OCI-LY1 (cell line): ENCODE data around the gene KCNE1.

Source experiments
- H2AFZ ChIP-seq: fragments of 200-600 bp; sonication (generic), shearing (Covaris generic); 2 replicates; pipeline ENCODE4 v1.6.0; 2014; ENCODE audit warnings: antibody characterized with exemption, mild to moderate bottlenecking, low read length
- H3F3A ChIP-seq: fragments of 200-600 bp; sonication (generic), shearing (Covaris generic); 2 replicates; pipeline ENCODE4 v1.6.0; 2014; ENCODE audit warnings: mild to moderate bottlenecking, antibody characterized with exemption, low read length, moderate library complexity; ENCODE audit not compliant: insufficient read depth
- H3K27ac ChIP-seq: fragments of 200-600 bp; sonication (generic); 2 replicates; pipeline ENCODE4 v1.5.1; 2014; ENCODE audit warnings: low read length, mixed run types, mild to moderate bottlenecking, low read depth; ENCODE audit not compliant: poor library complexity, severe bottlenecking
- H3K27me3 ChIP-seq: fragments of 200-600 bp; sonication (generic); 2 replicates; pipeline ENCODE4 v1.6.0; 2014; ENCODE audit warnings: antibody characterized with exemption, mild to moderate bottlenecking, low read length, moderate library complexity; ENCODE audit not compliant: insufficient read depth
- H3K36me3 ChIP-seq: fragments of 200-600 bp; sonication (generic); 2 replicates; pipeline ENCODE4 v1.6.1; 2014; ENCODE audit warnings: mild to moderate bottlenecking, antibody characterized with exemption, low read length, moderate library complexity, mixed read lengths; ENCODE audit not compliant: insufficient read depth
- H3K4me1 ChIP-seq: fragments of 200-600 bp; sonication (generic); 2 replicates; pipeline ENCODE4 v1.5.1; 2014; ENCODE audit warnings: mild to moderate bottlenecking, low read length, moderate library complexity; ENCODE audit not compliant: insufficient read depth, severe bottlenecking
- H3K4me2 ChIP-seq: fragments of 200-600 bp; sonication (generic), shearing (Covaris generic); 2 replicates; pipeline ENCODE4 v1.6.1; 2014; ENCODE audit warnings: low read length
- H3K4me3 ChIP-seq: fragments of 200-600 bp; sonication (generic); 2 replicates; pipeline ENCODE4 v1.5.1; 2014; ENCODE audit warnings: low read length, low read depth, mild to moderate bottlenecking, mixed read lengths; ENCODE audit not compliant: poor library complexity, severe bottlenecking
- H3K79me2 ChIP-seq: fragments of 200-600 bp; shearing (Covaris generic); 2 replicates; pipeline ENCODE4 v1.6.1; 2016; ENCODE audit warnings: mixed run types, low read length, mixed read lengths; ENCODE audit not compliant: insufficient read depth
- H3K9ac ChIP-seq: fragments of 200-600 bp; sonication (generic), shearing (Covaris generic); 2 replicates; pipeline ENCODE4 v1.6.1; 2014; ENCODE audit warnings: mild to moderate bottlenecking, low read length, mixed read lengths
- H3K9me2 ChIP-seq: fragments of 200-600 bp; sonication (generic), shearing (Covaris generic); 2 replicates; pipeline ENCODE4 v1.6.1; 2014; ENCODE audit warnings: low read depth, mild to moderate bottlenecking, low read length, mixed read lengths
- H3K9me3 ChIP-seq: fragments of 200-600 bp; shearing (Covaris generic); 2 replicates; pipeline ENCODE4 v1.6.1; 2014; ENCODE audit warnings: low read length, mixed read lengths
- H4K20me1 ChIP-seq: fragments of 200-600 bp; sonication (generic), shearing (Covaris generic); 2 replicates; pipeline ENCODE4 v1.6.0; 2016; ENCODE audit warnings: mild to moderate bottlenecking, low read length; ENCODE audit not compliant: insufficient read depth
- CTCF ChIP-seq: fragments of 200-600 bp; sonication (generic), shearing (Covaris generic); IDR thresholded peaks from 2 replicates; pipeline ENCODE4 v1.5.1; 2017; ENCODE audit warnings: mild to moderate bottlenecking, antibody characterized with exemption, low read length, moderate library complexity, mixed read lengths
- EZH2 ChIP-seq: fragments of 200-600 bp; sonication (generic), shearing (Covaris generic); IDR thresholded peaks from 2 replicates; pipeline ENCODE4 v1.8.0; 2017; ENCODE audit warnings: borderline replicate concordance, mixed run types, mild to moderate bottlenecking, antibody characterized with exemption, low read length, moderate library complexity, mixed read lengths

The KCNE1 gene

GRCh38 chr21:34509151-34509550 is 2.9 kb downstream of the KCNE1 start:
- TF ChIP-seq EZH2: no peak
- TF ChIP-seq CTCF: no peak
- no peaks in the 10 kb centered on the region for H3K27me3 ChIP-seq
- no peaks in the 10 kb centered on the region for H4K20me1 ChIP-seq
- no peak overlapping the region for H3K4me3 ChIP-seq
- H3F3A ChIP-seq: no peaks in the 10 kb centered on the region
- no peaks in the 10 kb centered on the region for H3K79me2 ChIP-seq
- H3K4me1 ChIP-seq: no peaks in the 10 kb centered on the region
- H3K27ac ChIP-seq: no peak overlapping the region
- H3K9ac ChIP-seq: no peak overlapping the region
- no peaks in the 10 kb centered on the region for H3K36me3 ChIP-seq
- no peak overlapping the region for H3K4me2 ChIP-seq
- H3K9me2 ChIP-seq: no peaks in the 10 kb centered on the region
- H3K9me3 ChIP-seq: no peaks in the 10 kb centered on the region
- H2AFZ ChIP-seq: no peak overlapping the region

DNA sequence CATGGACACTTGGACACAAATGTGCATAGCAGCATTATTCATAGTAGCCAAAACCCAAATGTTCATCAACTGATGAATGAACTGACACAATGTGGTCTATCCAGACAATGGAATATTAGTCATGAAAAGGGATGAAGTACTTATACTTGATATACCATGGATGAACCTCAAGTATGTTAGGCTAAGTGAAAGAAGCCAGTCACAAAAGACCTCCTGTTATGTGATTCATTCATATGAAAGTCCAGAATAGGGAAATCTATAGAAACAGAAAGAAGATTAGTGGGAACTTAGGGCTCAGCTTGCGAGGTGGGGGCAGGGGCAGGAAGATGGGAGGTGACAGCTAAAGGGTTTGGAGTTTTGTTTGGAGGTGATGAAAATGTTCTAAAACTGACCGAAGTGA is 7.4 kb downstream of the KCNE1 start:
- Histone ChIP-seq H3K27ac (no peak overlapping the region), H3K9me3 (no peaks in the 10 kb centered on the region), H3K4me2 (no peak overlapping the region), H4K20me1 (no peaks in the 10 kb centered on the region), H3K36me3 (no peaks in the 10 kb centered on the region), H3K4me1 (no peaks in the 10 kb centered on the region), H3K27me3 (no peaks in the 10 kb centered on the region), H3K79me2 (no peaks in the 10 kb centered on the region), H2AFZ (no peak overlapping the region), H3K9me2 (no peaks in the 10 kb centered on the region), H3K9ac (no peak overlapping the region), H3F3A (no peaks in the 10 kb centered on the region), H3K4me3 (no peak overlapping the region)
- TF ChIP-seq CTCF: no peak
- TF ChIP-seq EZH2: no peak

- Histone ChIP-seq H3F3A (no peaks in the 10 kb centered on the region), H3K4me1 (no peaks in the 10 kb centered on the region), H3K9me3 (no peaks in the 10 kb centered on the region), H3K27ac (no peak overlapping the region), H3K4me3 (no peak overlapping the region), H4K20me1 (no peaks in the 10 kb centered on the region), H3K9ac (no peak overlapping the region), H3K79me2 (no peaks in the 10 kb centered on the region), H3K4me2 (no peak overlapping the region), H3K36me3 (no peaks in the 10 kb centered on the region), H3K9me2 (no peaks in the 10 kb centered on the region), H3K27me3 (no peaks in the 10 kb centered on the region), H2AFZ (no peak overlapping the region)
- TF ChIP-seq CTCF: no peak
- TF ChIP-seq EZH2: no peak
Measured at GRCh38 chr21:34502480-34503106, 9.4 kb downstream of the KCNE1 start.
